Activated naive CD8-positive, alpha-beta T cell treated with anti-CD3 and anti-CD28 coated beads, Interleukin-2, amount 10 ng/mL, durations not matched to agents 7 days and 5 days (primary cell): ENCODE data around the gene RAD9A. TPM values are rescaled to one million over a fixed set of nuclear protein-coding genes. Genes with fewer than 3 reads are reported as not detected.
"Not testable (repeated sequence)": the region's sequence is repeated elsewhere in the genome, so short reads cannot be mapped to it uniquely, and the experiment has no call there.

Experiments used
- ATAC-seq: fragments of 150-1000 bp; cut with Tn5 transposase; one replicate; pipeline ENCODE4 v1.10.0; 2021; ENCODE audit warnings: low read depth, moderate library complexity
- POLR2A ChIA-PET: fragments of 350-600 bp; sonication (Branson Sonifier 250); formaldehyde crosslinking; loops from one replicate; lab custom pipeline; 2021; ENCODE audit warnings: antibody characterized with exemption; lab: Charles Lee
- DNase-seq: peaks from one replicate; pipeline ENCODE4 v3.0.0; 2021
- H3K27ac Mint-ChIP-seq: one replicate; pipeline ENCODE4 v1.8.0; 2022; ENCODE audit warnings: mild to moderate bottlenecking, mixed read lengths
- H3K27me3 Mint-ChIP-seq: one replicate; pipeline ENCODE4 v1.8.0; 2022; ENCODE audit warnings: mild to moderate bottlenecking, moderate library complexity, mixed read lengths
- H3K36me3 Mint-ChIP-seq: one replicate; pipeline ENCODE4 v1.8.0; 2021; ENCODE audit warnings: mild to moderate bottlenecking, mixed read lengths
- H3K4me1 Mint-ChIP-seq: one replicate; pipeline ENCODE4 v1.8.0; 2021; ENCODE audit warnings: mixed read lengths
- H3K4me3 Mint-ChIP-seq: one replicate; pipeline ENCODE4 v1.8.0; 2022; ENCODE audit warnings: mild to moderate bottlenecking, moderate library complexity, mixed read lengths
- H3K9me3 Mint-ChIP-seq: one replicate; pipeline ENCODE4 v1.8.0; 2021; ENCODE audit warnings: mixed read lengths
- total RNA-seq, 2 experiments: library from RNA; stranded (reverse); gene quantifications; one replicate each; pipeline ENCODE4 v1.2.3, GENCODE V29; 2021

The RAD9A gene
- total RNA-seq, 2 experiments from 2014 or later: 65.3 to 67.1 TPM

DNA sequence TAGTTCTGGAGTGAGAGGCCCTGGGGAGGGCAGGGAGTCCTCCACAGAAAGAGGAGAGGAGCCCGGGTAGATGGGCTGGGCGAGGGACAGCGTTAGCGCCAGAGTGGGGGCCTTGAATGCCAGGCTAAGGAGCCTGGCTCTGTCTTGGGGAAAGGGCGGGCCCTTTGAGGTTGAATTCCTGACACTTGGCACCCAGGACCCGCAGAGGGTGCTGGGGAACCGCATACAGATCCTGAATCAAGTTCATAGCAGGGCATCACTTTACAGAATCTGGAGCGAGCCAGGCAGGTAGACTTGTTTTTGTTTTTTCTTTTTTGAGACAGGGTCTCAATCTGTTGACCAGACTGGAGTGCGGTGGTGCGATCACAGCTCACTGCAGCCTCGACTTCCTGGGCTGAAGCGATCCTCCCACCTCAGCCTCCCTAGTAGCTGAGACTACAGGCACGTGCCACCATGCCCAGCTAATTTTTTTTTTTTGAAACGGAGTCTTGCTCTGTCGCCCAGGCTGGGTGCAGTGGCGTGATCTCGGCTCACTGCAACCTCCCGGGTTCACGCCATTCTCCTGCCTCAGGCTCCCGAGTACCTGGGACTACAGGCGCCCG is 29.7 kb downstream of the RAD9A start:
- DNase-seq (no peak), ATAC-seq (no peak)
- no peaks in the 10 kb centered on the region for H3K27me3 Mint-ChIP-seq
- peak overlapping the region; percentile 90 for H3K27ac Mint-ChIP-seq
- H3K9me3 Mint-ChIP-seq: no peaks in the 10 kb centered on the region
- peaks cover 37% of the 10 kb centered on the region for H3K4me1 Mint-ChIP-seq
- H3K36me3 Mint-ChIP-seq: peaks cover 2% of the 10 kb centered on the region
- H3K4me3 Mint-ChIP-seq: peak overlapping the region; percentile 84
- POLR2A ChIA-PET: interaction anchor here (1.9 to 16.1 kb wide), 7 partner anchors 9 to 83 kb away, joined by 10 to 412 read pairs (median 36); partner anchors contain the start of genes AIP, PITPNM1, PPP1CA and PTPRCAP

DNA sequence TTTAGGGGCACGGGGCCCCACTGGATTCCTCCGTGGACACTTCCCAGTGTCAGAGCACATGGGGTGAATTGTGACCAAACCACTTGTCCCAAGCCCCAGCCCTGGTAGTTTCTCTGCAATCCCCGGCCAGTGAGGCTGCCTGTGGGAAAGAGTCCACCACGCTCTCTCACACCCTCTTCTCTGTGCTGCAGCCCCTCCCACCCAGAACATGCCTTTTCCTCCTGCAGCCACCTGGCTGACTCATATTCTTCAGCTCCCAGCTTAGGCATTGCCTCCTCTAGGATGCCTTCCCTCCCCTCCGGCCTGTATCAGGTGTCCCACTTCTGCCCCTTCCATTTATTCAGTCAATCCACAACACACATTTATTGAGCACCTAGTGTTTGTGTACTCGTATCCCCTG is 31.1 kb downstream of the RAD9A start:
- ATAC-seq (no peak), DNase-seq (no peak)
- H3K27me3 Mint-ChIP-seq: no peaks in the 10 kb centered on the region
- POLR2A ChIA-PET: interaction anchor here (1.0 to 16.1 kb wide), 4 partner anchors 11 to 21 kb away, joined by 4 to 412 read pairs (median 13); partner anchors contain the start of genes PPP1CA, PTPRCAP, RPS6KB2 and TBC1D10C
- peaks cover 33% of the 10 kb centered on the region for H3K4me1 Mint-ChIP-seq
- H3K27ac Mint-ChIP-seq: no peak overlapping the region
- no peak overlapping the region for H3K4me3 Mint-ChIP-seq
- no peaks in the 10 kb centered on the region for H3K9me3 Mint-ChIP-seq
- H3K36me3 Mint-ChIP-seq: peaks cover 2% of the 10 kb centered on the region

DNA sequence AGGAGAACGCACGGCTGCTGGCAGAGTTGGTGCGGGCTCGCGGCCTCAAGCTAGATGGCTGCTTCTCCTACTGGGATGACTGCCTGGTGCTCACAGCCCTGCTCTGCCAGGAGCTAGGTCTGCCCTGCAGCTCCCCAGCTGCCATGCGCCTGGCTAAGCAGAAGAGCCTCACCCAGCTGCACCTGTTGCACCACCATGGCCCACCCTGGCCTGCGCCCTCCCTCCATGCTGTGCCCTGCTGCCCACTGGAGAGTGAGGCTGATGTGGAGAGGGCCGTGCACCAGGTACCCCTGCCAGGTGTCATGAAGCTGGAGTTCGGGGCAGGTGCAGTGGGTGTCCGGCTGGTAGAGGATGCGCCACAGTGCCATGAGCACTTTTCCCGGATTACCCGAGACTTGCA is 31.7 kb downstream of the RAD9A start:
- POLR2A ChIA-PET: interaction anchor here (1.0 to 16.1 kb wide), 4 partner anchors 11 to 22 kb away, joined by 4 to 412 read pairs (median 13); partner anchors contain the start of genes PPP1CA, PTPRCAP, RPS6KB2 and TBC1D10C
- ATAC-seq (no peak), DNase-seq (no peak)
- H3K27ac Mint-ChIP-seq: no peak overlapping the region
- peaks cover 28% of the 10 kb centered on the region for H3K4me1 Mint-ChIP-seq
- no peak overlapping the region for H3K4me3 Mint-ChIP-seq
- H3K36me3 Mint-ChIP-seq: peaks cover 2% of the 10 kb centered on the region
- H3K27me3 Mint-ChIP-seq: no peaks in the 10 kb centered on the region
- no peaks in the 10 kb centered on the region for H3K9me3 Mint-ChIP-seq

DNA sequence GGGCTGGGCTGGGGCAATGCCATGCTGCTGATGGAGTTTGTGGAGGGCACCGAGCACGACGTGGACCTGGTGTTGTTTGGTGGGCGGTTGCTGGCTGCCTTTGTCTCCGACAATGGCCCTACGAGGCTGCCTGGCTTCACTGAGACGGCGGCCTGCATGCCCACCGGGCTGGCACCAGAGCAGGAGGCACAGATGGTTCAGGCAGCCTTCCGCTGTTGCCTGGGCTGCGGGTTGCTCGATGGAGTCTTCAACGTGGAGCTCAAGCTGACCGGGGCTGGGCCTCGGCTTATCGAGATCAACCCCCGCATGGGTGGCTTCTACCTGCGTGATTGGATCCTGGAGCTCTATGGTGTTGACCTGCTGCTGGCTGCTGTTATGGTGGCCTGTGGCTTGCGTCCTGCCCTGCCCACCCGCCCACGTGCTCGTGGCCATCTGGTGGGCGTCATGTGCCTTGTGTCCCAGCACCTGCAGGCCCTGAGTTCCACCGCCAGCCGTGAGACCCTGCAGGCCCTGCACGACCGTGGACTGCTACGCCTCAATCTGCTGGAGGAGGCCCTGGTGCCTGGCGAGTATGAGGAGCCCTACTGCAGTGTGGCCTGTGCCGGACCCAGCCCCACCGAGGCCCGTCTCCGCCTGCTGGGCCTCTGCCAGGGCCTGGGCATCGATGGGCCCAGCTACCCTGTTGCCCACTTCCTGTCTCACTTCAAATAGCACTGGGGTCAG is 32.3 kb downstream of the RAD9A start:
- peaks cover 2% of the 10 kb centered on the region for H3K36me3 Mint-ChIP-seq
- DNase-seq (no peak), ATAC-seq (no peak)
- POLR2A ChIA-PET: interaction anchor here (0.9 to 16.1 kb wide), 7 partner anchors 10 to 59 kb away, joined by 3 to 412 read pairs (median 4); partner anchors contain the start of genes AIP, PPP1CA, PTPRCAP and RPS6KB2
- H3K27ac Mint-ChIP-seq: no peak overlapping the region
- peaks cover 25% of the 10 kb centered on the region for H3K4me1 Mint-ChIP-seq
- H3K4me3 Mint-ChIP-seq: no peak overlapping the region
- no peaks in the 10 kb centered on the region for H3K9me3 Mint-ChIP-seq
- no peaks in the 10 kb centered on the region for H3K27me3 Mint-ChIP-seq

DNA sequence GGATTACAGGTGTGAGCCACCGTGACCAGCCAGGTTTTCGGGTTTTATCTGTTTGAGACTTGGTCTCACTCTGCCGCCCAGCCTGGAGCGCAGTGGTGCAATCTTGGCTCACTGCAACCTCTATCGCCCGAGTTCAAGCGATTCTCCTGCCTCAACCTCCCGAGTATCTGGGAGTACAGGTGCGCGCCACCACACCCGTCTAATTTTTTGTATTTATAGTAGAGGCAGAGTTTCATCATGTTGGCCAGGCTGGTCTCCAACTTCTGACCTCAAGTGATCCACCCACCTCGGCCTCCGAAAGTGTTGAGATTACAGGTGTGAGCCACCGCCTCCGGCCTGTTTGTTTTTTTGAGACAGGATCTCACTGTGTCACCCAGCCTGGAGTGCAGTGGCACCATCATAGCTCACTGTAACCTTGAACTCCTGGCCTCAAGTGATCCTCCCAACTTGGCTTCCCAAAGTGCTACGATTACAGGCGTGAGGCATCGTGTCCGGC is 35.6 kb downstream of the RAD9A start:
- Mint-ChIP-seq H3K36me3 (peaks cover 13% of the 10 kb centered on the region), H3K4me3 (peak overlapping the region; percentile 97), H3K27ac (peak overlapping the region; percentile 93), H3K4me1 (peaks cover 34% of the 10 kb centered on the region)
- POLR2A ChIA-PET: interaction anchor here (0.6 to 16.3 kb wide), 7 partner anchors 9 to 55 kb away, joined by 4 to 491 read pairs (median 18); partner anchors contain the start of genes AIP, CARNS1, PPP1CA and PTPRCAP
- H3K27me3 Mint-ChIP-seq, ATAC-seq, DNase-seq, H3K9me3 Mint-ChIP-seq: not testable (repeated sequence)

DNA sequence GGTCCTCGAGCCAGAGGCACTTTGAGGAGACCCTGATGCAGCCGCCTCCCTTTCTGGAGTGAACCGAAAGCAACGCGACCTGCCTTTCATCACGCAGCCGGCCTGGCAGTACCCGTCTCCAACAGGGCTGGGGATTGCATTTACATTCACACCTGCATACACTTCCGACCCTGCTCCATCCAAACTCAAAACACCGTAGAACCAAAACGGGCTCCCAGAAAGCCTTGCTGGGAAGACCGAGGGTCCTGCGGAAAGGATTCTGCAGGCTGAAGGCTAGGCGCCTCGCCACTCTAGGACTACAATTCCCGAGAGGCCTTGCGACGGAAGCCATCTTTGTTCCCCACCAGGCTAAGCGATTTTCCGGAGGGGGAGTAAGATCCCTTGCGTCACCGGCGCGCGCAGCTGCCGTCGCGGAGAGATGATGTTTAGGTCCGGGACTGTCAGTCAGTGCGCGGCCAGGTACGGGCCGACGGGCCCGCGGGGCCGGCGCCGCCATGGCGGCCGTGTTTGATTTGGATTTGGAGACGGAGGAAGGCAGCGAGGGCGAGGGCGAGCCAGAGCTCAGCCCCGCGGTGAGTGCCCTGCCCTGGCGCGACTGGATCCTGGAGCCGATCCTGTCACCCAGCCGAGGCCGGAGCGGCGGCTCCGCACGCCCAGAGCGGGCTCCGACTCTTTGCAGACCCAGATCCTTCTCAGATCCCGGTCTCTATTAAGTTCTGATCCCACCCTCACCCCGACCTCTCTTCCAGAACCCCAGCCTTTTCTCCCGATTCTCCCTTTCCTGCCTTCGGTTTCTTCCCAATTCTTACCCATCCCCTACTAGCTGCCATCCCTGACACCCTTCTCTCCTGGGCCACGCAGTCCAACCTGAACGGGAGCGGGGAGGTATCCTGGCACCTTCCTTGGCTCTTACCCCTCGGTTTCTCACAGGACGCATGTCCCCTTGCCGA is 36.5 kb downstream of the RAD9A start, which contains the start of gene RPS6KB2:
Gene RPS6KB2, plus strand, starts transcription at position 443 of the 950 bp plus-strand sequence. Its CDS starts 52 bp downstream, at position 495.
- DNase-seq (peak; percentile 99), ATAC-seq (peak; percentile 91)
- peaks cover 13% of the 10 kb centered on the region for H3K36me3 Mint-ChIP-seq
- peak within 1 kb of the TSS; percentile 97 for H3K4me3 Mint-ChIP-seq
- POLR2A ChIA-PET: interaction anchor here (0.7 to 16.3 kb wide), 13 partner anchors 10 to 584 kb away, joined by 3 to 491 read pairs (median 4); partner anchors contain the start of genes AIP, CARNS1, CDK2AP2 and POLD4
- peak within 1 kb of the TSS; percentile 93 for H3K27ac Mint-ChIP-seq
- H3K4me1 Mint-ChIP-seq: peaks cover 34% of the 10 kb centered on the region
- no peaks in the 10 kb centered on the region for H3K9me3 Mint-ChIP-seq
- no peaks in the 10 kb centered on the region for H3K27me3 Mint-ChIP-seq

DNA sequence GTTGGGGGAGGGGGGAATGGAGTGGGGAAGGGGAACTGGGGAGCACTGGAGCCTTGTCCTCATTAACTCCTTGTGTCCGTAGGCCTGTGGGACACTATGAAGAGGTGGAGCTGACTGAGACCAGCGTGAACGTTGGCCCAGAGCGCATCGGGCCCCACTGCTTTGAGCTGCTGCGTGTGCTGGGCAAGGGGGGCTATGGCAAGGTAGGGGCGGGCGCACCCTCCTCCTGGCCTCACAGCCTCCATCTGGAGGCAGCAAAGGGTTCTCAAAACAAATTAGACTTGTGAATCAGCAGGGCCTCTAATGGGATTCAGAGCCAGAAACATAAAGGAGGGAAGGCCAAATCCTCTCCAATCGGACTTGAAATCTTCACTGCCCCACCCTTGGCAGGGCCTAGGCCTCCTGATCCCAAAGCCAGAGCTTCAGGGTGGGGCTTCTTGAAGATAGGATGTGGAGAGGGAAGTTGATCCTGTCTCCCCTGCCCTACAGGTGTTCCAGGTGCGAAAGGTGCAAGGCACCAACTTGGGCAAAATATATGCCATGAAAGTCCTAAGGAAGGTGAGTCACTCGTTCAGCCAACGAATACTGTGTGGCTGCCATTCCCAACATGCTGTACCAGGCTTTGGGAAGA is 37.4 kb downstream of the RAD9A start:
- no peaks in the 10 kb centered on the region for H3K27me3 Mint-ChIP-seq
- H3K27ac Mint-ChIP-seq: peak overlapping the region; percentile 93
- POLR2A ChIA-PET: interaction anchor here (0.7 to 16.3 kb wide), 11 partner anchors 9 to 584 kb away, joined by 3 to 491 read pairs (median 4); partner anchors contain the start of genes CARNS1, CDK2AP2, POLD4 and PPP1CA
- no peaks in the 10 kb centered on the region for H3K9me3 Mint-ChIP-seq
- peak overlapping the region; percentile 97 for H3K4me3 Mint-ChIP-seq
- DNase-seq (no peak), ATAC-seq (no peak)
- H3K36me3 Mint-ChIP-seq: peaks cover 13% of the 10 kb centered on the region
- H3K4me1 Mint-ChIP-seq: peaks cover 37% of the 10 kb centered on the region

DNA sequence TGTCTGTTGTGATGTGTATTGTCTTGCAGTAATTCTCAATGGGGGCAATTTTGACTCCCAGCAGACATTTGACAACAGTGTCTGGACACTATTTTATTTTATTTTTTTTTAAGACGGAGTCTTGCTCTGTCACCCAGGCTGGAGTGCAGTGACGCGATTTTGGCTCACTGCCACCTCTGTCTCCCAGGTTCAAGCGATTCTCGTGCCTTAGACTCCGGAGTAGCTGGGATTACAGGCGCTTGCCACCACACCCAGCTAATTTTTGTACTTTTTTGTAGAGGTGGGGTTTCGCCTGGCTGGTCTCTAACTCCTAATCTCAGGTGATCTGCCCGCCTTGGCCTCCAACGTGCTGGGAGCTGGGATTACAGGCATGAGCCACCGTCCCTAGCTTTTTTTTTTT is 37.9 kb downstream of the RAD9A start:
- ATAC-seq (no peak), DNase-seq (no peak)
- Mint-ChIP-seq H3K4me1 (peaks cover 35% of the 10 kb centered on the region), H3K27ac (no peak overlapping the region), H3K9me3 (no peaks in the 10 kb centered on the region), H3K27me3 (no peaks in the 10 kb centered on the region), H3K36me3 (peaks cover 13% of the 10 kb centered on the region), H3K4me3 (peak overlapping the region; percentile 97)
- POLR2A ChIA-PET: interaction anchor here (0.6 to 16.3 kb wide), 6 partner anchors 8 to 150 kb away, joined by 3 to 491 read pairs (median 37); partner anchors contain the start of genes CARNS1, CDK2AP2, PPP1CA and PTPRCAP

DNA sequence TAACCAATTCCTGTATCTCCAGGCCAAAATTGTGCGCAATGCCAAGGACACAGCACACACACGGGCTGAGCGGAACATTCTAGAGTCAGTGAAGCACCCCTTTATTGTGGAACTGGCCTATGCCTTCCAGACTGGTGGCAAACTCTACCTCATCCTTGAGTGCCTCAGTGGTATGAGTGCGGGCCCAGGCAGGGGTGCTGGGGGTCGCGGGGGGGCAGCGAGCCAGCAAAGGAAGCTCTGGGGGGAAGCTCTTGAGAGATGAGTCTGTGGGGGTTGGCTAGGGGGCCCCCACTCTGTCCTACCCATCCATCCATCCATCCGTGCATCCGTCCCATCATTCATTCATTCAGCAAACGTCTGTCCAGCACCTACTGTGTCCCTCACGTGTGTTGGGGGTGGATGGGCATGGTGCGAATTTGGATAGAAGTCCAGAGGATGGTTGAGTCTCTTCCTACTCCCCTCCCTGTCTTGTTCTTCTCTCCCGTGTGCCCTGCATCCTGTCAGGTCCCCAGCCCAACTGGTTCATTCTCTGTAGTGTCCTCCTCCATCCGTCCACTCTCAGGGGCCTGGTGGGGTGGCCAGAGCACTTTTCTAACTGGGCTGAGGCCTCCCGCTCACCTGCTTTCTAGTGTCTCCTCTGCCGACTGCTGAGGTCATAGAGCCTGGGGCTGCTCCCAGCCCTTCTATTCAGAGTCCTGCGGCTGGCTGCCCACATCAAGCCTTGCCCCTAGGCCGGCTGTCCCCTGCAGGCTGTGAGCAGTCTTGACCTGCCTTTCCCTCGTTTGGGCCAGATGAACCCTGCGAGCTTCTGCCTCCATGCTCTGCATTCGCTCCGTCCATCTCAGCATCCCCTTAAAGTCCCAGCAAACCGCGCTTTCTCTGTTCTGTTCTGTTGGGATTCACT is 39.8 kb downstream of the RAD9A start:
- H3K27ac Mint-ChIP-seq: peak overlapping the region; percentile 78
- peaks cover 24% of the 10 kb centered on the region for H3K36me3 Mint-ChIP-seq
- POLR2A ChIA-PET: interaction anchor here (0.9 to 16.3 kb wide), 6 partner anchors 10 to 54 kb away, joined by 3 to 491 read pairs (median 92); partner anchors contain the start of genes CARNS1, PPP1CA and TBC1D10C
- H3K9me3 Mint-ChIP-seq: no peaks in the 10 kb centered on the region
- H3K4me1 Mint-ChIP-seq: peaks cover 38% of the 10 kb centered on the region
- no peaks in the 10 kb centered on the region for H3K27me3 Mint-ChIP-seq
- H3K4me3 Mint-ChIP-seq: peak overlapping the region; percentile 25
- no peak for ATAC-seq
- no peak for DNase-seq

DNA sequence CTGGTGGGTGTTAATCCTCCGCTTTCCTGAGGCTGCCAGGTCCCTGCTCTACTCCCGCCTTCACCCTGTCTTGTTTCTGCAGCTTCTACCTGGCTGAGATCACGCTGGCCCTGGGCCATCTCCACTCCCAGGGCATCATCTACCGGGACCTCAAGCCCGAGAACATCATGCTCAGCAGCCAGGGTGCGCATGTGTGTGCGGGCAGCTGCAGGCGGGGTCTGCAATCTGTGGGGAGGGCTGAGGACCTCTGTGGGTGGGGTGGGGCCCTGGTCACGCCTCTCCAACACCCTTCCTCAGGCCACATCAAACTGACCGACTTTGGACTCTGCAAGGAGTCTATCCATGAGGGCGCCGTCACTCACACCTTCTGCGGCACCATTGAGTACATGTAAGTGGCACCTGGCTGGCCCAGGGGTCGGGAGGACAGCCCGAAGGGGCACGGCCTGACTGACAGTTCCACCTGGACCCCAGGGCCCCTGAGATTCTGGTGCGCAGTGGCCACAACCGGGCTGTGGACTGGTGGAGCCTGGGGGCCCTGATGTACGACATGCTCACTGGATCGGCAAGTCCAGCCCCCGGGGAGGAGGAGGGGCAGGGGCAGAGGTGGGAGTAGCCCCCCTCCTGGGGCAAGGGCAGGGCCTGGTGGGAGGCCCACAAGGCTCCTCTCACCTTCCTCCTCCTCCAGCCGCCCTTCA is 41.0 kb downstream of the RAD9A start:
- Mint-ChIP-seq H3K9me3 (no peaks in the 10 kb centered on the region), H3K4me3 (peak overlapping the region; percentile 19), H3K27me3 (no peaks in the 10 kb centered on the region), H3K4me1 (peaks cover 36% of the 10 kb centered on the region), H3K36me3 (peaks cover 30% of the 10 kb centered on the region), H3K27ac (peak overlapping the region; percentile 78)
- POLR2A ChIA-PET: interaction anchor here (0.5 to 16.3 kb wide), 7 partner anchors 14 to 53 kb away, joined by 3 to 491 read pairs (median 4); partner anchors contain the start of genes CARNS1, PPP1CA and TBC1D10C
- no peak for ATAC-seq
- DNase-seq: peak; percentile 51
